Body of pancreas (tissue), 4 donors: ENCODE data around the gene ACHE.

Source experiments
- CTCF ChIP-seq, 7 experiments: fragments of 450-650 bp in 4 of 7; fragments of 200-600 bp in 3 of 7; sonication (generic) in 3 of 7; IDR thresholded peaks; one replicate each; pipeline ENCODE4 v1.5.1; 2016 to 2019; ENCODE audit warnings: antibody characterized with exemption in 7 of 7
- POLR2A ChIP-seq, 3 donors: fragments of 450-650 bp; IDR thresholded peaks; one replicate each; pipeline ENCODE4 v1.6.1; 2016; ENCODE audit warnings: antibody characterized with exemption in 3 of 3, mild to moderate bottlenecking in 2 of 3

GRCh38 chr7:100856871-100857282, 38.8 kb downstream of the ACHE start:
- TF ChIP-seq POLR2A (IDR thresholded peaks at IDR 0.05) (no peak), CTCF (IDR thresholded peaks at IDR 0.05) (no peak)
